GM19023 (cell line): ENCODE data around the gene DNAH2.
"Not testable (repeated sequence)": the region's sequence is repeated elsewhere in the genome, so short reads cannot be mapped to it uniquely, and the experiment has no call there.

Experiments used
- ATAC-seq: cut with Tn5 transposase; IDR thresholded peaks from one replicate; pipeline ENCODE4 v1.9.1; 2021; ENCODE audit warnings: mild to moderate bottlenecking, moderate library complexity; ENCODE audit not compliant: unreplicated experiment

DNAH2 gene

GRCh38 chr17:7849751-7850504 is 132.4 kb downstream of the DNAH2 start:
- ATAC-seq = no peak

- ATAC-seq = no peak
These were observed 133.3 kb downstream of the DNAH2 start for GRCh38 chr17:7850701-7851437.

- peak; percentile 84 for ATAC-seq
These were observed 134.1 kb downstream of the DNAH2 start for GRCh38 chr17:7851438-7852261.

GRCh38 chr17:7852262-7852670 is 134.7 kb downstream of the DNAH2 start:
- ATAC-seq = no peak

- ATAC-seq = no peak
These were observed 135.6 kb downstream of the DNAH2 start for GRCh38 chr17:7852919-7853690.

- ATAC-seq = no peak
These were observed 136.1 kb downstream of the DNAH2 start for GRCh38 chr17:7853691-7854038.

GRCh38 chr17:7854078-7854777 is 136.7 kb downstream of the DNAH2 start:
- ATAC-seq = no peak

GRCh38 chr17:7854851-7855659 is 137.5 kb downstream of the DNAH2 start, which contains the start of gene TMEM88:
TSS of gene TMEM88 (plus strand) at chr17:7855066. CDS start at chr17:7855075, 9 bp downstream.
- no peak for ATAC-seq

GRCh38 chr17:7855660-7856010 is 138.1 kb downstream of the DNAH2 start:
- no peak for ATAC-seq

GRCh38 chr17:7856011-7856810 is 138.7 kb downstream of the DNAH2 start:
- ATAC-seq = no peak

GRCh38 chr17:7856811-7857712 is 139.5 kb downstream of the DNAH2 start, which contains the start of gene NAA38:
TSS of gene NAA38 (minus strand) at chr17:7857559. CDS start at chr17:7857463, 96 bp downstream.
- ATAC-seq = peak; percentile 79

GRCh38 chr17:7857713-7858521 is 140.4 kb downstream of the DNAH2 start, which contains the start of gene CYB5D1:
TSS of gene CYB5D1 (plus strand) at chr17:7858003. CDS start at chr17:7858135, 132 bp downstream.
- peak; percentile 39 for ATAC-seq

- ATAC-seq = no peak
These were observed 140.9 kb downstream of the DNAH2 start for GRCh38 chr17:7858522-7858810.

- ATAC-seq = no peak
These were observed 141.5 kb downstream of the DNAH2 start for GRCh38 chr17:7859028-7859427.

- no peak for ATAC-seq
These were observed 145.3 kb downstream of the DNAH2 start for GRCh38 chr17:7862692-7863437.

GRCh38 chr17:7864384-7864783 is 146.8 kb downstream of the DNAH2 start:
- not testable (repeated sequence) for ATAC-seq
